ENCODE data around the gene LRTM2.

LRTM2 gene

GRCh38 chr12:1882405-1882804, 62.0 kb downstream of the LRTM2 start:
- no peak overlapping the region for H3K9ac ChIP-seq (ENCODE audit: low read depth, low read length, poor library complexity)
- no peak overlapping the region for H2AK5ac ChIP-seq (ENCODE audit: low read depth, low read length)
- H3K79me1 ChIP-seq (ENCODE audit: low read depth, low read length): no peaks in the 10 kb centered on the region
- H3K36me3 ChIP-seq (replicated peaks in 1 of 2; ENCODE audit: control insufficient read depth in 2 of 2, insufficient read depth in 2 of 2, low read length in 2 of 2): no peaks in the 10 kb centered on the region
- H2BK5ac ChIP-seq (ENCODE audit: low read length): no peak overlapping the region
- DNase-seq (ENCODE audit: low spot score): no peak
- H3K14ac ChIP-seq (ENCODE audit: low read length): no peak overlapping the region
- H2AFZ ChIP-seq (ENCODE audit: low read length): no peak overlapping the region
- WGBS, 2 donors (ENCODE audit: extremely low coverage in 2 of 2, insufficient read length in 2 of 2, insufficient replicate concordance in 1 of 2): no CpG with 5 or more reads among the region's 8 CpGs
- H3K18ac ChIP-seq (ENCODE audit: low read length): no peak overlapping the region
- no peak overlapping the region for H2BK120ac ChIP-seq (ENCODE audit: low read depth, low read length)
- no peak overlapping the region for H2BK15ac ChIP-seq (ENCODE audit: low read length)
- H4K91ac ChIP-seq (ENCODE audit: low read depth, low read length, poor library complexity): no peak overlapping the region
- H3K4me1 ChIP-seq (ENCODE audit: control insufficient read depth in 2 of 2, insufficient read depth in 1 of 2, low read depth in 1 of 2, low read length in 2 of 2): no peaks in the 10 kb centered on the region
- no peaks in the 10 kb centered on the region for H3K9me3 ChIP-seq (replicated peaks in 1 of 2; ENCODE audit: control insufficient read depth in 2 of 2, insufficient read depth in 1 of 2, low read depth in 1 of 2, low read length in 2 of 2)
- H3K23ac ChIP-seq (ENCODE audit: low read depth, low read length, poor library complexity): no peak overlapping the region
- no peak overlapping the region for H3K4me2 ChIP-seq (ENCODE audit: insufficient read depth, low read length, poor library complexity, severe bottlenecking)
- H3K4me3 ChIP-seq (ENCODE audit: low read length in 2 of 2): no peak overlapping the region
- no peak overlapping the region for H2BK12ac ChIP-seq (ENCODE audit: low read length)
- H4K8ac ChIP-seq (ENCODE audit: low read depth, low read length): no peak overlapping the region
- H3K4ac ChIP-seq (ENCODE audit: low read length): no peak overlapping the region
- H3K27me3 ChIP-seq (ENCODE audit: control insufficient read depth in 3 of 3, insufficient read depth in 3 of 3, low read depth in 1 of 3, low read length in 3 of 3): peaks cover 0 to 18% (median 0%) of the 10 kb centered on the region in 3 experiments
- H3K27ac ChIP-seq (replicated peaks; ENCODE audit: low read length): no peak overlapping the region

GRCh38 chr12:1882850-1883470, 62.6 kb downstream of the LRTM2 start:
- H2AFZ ChIP-seq (ENCODE audit: low read length): no peak overlapping the region
- H3K27ac ChIP-seq (replicated peaks; ENCODE audit: low read length): no peak overlapping the region
- no peak overlapping the region for H3K4me3 ChIP-seq (ENCODE audit: low read length in 2 of 2)
- H2BK5ac ChIP-seq (ENCODE audit: low read length): no peak overlapping the region
- DNase-seq (ENCODE audit: low spot score): no peak
- peaks cover 0 to 17% (median 0%) of the 10 kb centered on the region in 3 experiments for H3K27me3 ChIP-seq (ENCODE audit: control insufficient read depth in 3 of 3, insufficient read depth in 3 of 3, low read depth in 1 of 3, low read length in 3 of 3)
- H2BK15ac ChIP-seq (ENCODE audit: low read length): no peak overlapping the region
- H3K23ac ChIP-seq (ENCODE audit: low read depth, low read length, poor library complexity): no peak overlapping the region
- H4K91ac ChIP-seq (ENCODE audit: low read depth, low read length, poor library complexity): no peak overlapping the region
- H2BK120ac ChIP-seq (ENCODE audit: low read depth, low read length): no peak overlapping the region
- H3K79me1 ChIP-seq (ENCODE audit: low read depth, low read length): no peaks in the 10 kb centered on the region
- no peak overlapping the region for H3K14ac ChIP-seq (ENCODE audit: low read length)
- no peak overlapping the region for H3K18ac ChIP-seq (ENCODE audit: low read length)
- H3K4me1 ChIP-seq (ENCODE audit: control insufficient read depth in 2 of 2, insufficient read depth in 1 of 2, low read depth in 1 of 2, low read length in 2 of 2): no peaks in the 10 kb centered on the region
- no peaks in the 10 kb centered on the region for H3K36me3 ChIP-seq (replicated peaks in 1 of 2; ENCODE audit: control insufficient read depth in 2 of 2, insufficient read depth in 2 of 2, low read length in 2 of 2)
- H3K9me3 ChIP-seq (replicated peaks in 1 of 2; ENCODE audit: control insufficient read depth in 2 of 2, insufficient read depth in 1 of 2, low read depth in 1 of 2, low read length in 2 of 2): no peaks in the 10 kb centered on the region
- no peak overlapping the region for H3K4me2 ChIP-seq (ENCODE audit: insufficient read depth, low read length, poor library complexity, severe bottlenecking)
- H4K8ac ChIP-seq (ENCODE audit: low read depth, low read length): no peak overlapping the region
- no peak overlapping the region for H2BK12ac ChIP-seq (ENCODE audit: low read length)
- no peak overlapping the region for H2AK5ac ChIP-seq (ENCODE audit: low read depth, low read length)
- WGBS, 2 donors (ENCODE audit: extremely low coverage in 2 of 2, insufficient read length in 2 of 2, insufficient replicate concordance in 1 of 2): no CpG with 5 or more reads among the region's 19 CpGs
- no peak overlapping the region for H3K9ac ChIP-seq (ENCODE audit: low read depth, low read length, poor library complexity)
- no peak overlapping the region for H3K4ac ChIP-seq (ENCODE audit: low read length)

- H2BK5ac ChIP-seq (ENCODE audit: low read length): no peak overlapping the region
- no peak overlapping the region for H4K8ac ChIP-seq (ENCODE audit: low read depth, low read length)
- H3K4ac ChIP-seq (ENCODE audit: low read length): no peak overlapping the region
- H3K4me1 ChIP-seq (ENCODE audit: control insufficient read depth in 2 of 2, insufficient read depth in 1 of 2, low read depth in 1 of 2, low read length in 2 of 2): no peaks in the 10 kb centered on the region
- no peak overlapping the region for H2BK15ac ChIP-seq (ENCODE audit: low read length)
- no peak for DNase-seq (ENCODE audit: low spot score)
- H3K9ac ChIP-seq (ENCODE audit: low read depth, low read length, poor library complexity): no peak overlapping the region
- no peak overlapping the region for H3K27ac ChIP-seq (replicated peaks; ENCODE audit: low read length)
- H3K4me3 ChIP-seq (ENCODE audit: low read length in 2 of 2): no peak overlapping the region
- H3K9me3 ChIP-seq (replicated peaks in 1 of 2; ENCODE audit: control insufficient read depth in 2 of 2, insufficient read depth in 1 of 2, low read depth in 1 of 2, low read length in 2 of 2): no peaks in the 10 kb centered on the region
- H3K23ac ChIP-seq (ENCODE audit: low read depth, low read length, poor library complexity): no peak overlapping the region
- H2BK120ac ChIP-seq (ENCODE audit: low read depth, low read length): no peak overlapping the region
- no peak overlapping the region for H3K14ac ChIP-seq (ENCODE audit: low read length)
- H2BK12ac ChIP-seq (ENCODE audit: low read length): no peak overlapping the region
- H3K36me3 ChIP-seq (replicated peaks in 1 of 2; ENCODE audit: control insufficient read depth in 2 of 2, insufficient read depth in 2 of 2, low read length in 2 of 2): no peaks in the 10 kb centered on the region
- no peak overlapping the region for H2AK5ac ChIP-seq (ENCODE audit: low read depth, low read length)
- WGBS, 2 donors (ENCODE audit: extremely low coverage in 2 of 2, insufficient read length in 2 of 2, insufficient replicate concordance in 1 of 2): no CpG with 5 or more reads among the region's 8 CpGs
- no peak overlapping the region for H4K91ac ChIP-seq (ENCODE audit: low read depth, low read length, poor library complexity)
- H2AFZ ChIP-seq (ENCODE audit: low read length): no peak overlapping the region
- no peak overlapping the region for H3K4me2 ChIP-seq (ENCODE audit: insufficient read depth, low read length, poor library complexity, severe bottlenecking)
- H3K79me1 ChIP-seq (ENCODE audit: low read depth, low read length): no peaks in the 10 kb centered on the region
- peaks cover 0 to 17% (median 0%) of the 10 kb centered on the region in 3 experiments for H3K27me3 ChIP-seq (ENCODE audit: control insufficient read depth in 3 of 3, insufficient read depth in 3 of 3, low read depth in 1 of 3, low read length in 3 of 3)
- H3K18ac ChIP-seq (ENCODE audit: low read length): no peak overlapping the region
These were observed 63.1 kb downstream of the LRTM2 start for GRCh38 chr12:1883513-1883912.

- H3K18ac ChIP-seq (ENCODE audit: low read length): no peak overlapping the region
- H3K36me3 ChIP-seq (replicated peaks in 1 of 2; ENCODE audit: control insufficient read depth in 2 of 2, insufficient read depth in 2 of 2, low read length in 2 of 2): no peaks in the 10 kb centered on the region
- no CpG with 5 or more reads among the region's 9 CpGs for WGBS, 2 donors (ENCODE audit: extremely low coverage in 2 of 2, insufficient read length in 2 of 2, insufficient replicate concordance in 1 of 2)
- H2AFZ ChIP-seq (ENCODE audit: low read length): no peak overlapping the region
- H3K9ac ChIP-seq (ENCODE audit: low read depth, low read length, poor library complexity): no peak overlapping the region
- H3K14ac ChIP-seq (ENCODE audit: low read length): no peak overlapping the region
- no peak overlapping the region for H4K91ac ChIP-seq (ENCODE audit: low read depth, low read length, poor library complexity)
- no peak overlapping the region for H3K23ac ChIP-seq (ENCODE audit: low read depth, low read length, poor library complexity)
- no peak overlapping the region for H2BK120ac ChIP-seq (ENCODE audit: low read depth, low read length)
- H3K4me2 ChIP-seq (ENCODE audit: insufficient read depth, low read length, poor library complexity, severe bottlenecking): no peak overlapping the region
- no peak overlapping the region for H3K27ac ChIP-seq (replicated peaks; ENCODE audit: low read length)
- DNase-seq (ENCODE audit: low spot score): no peak
- H3K4me3 ChIP-seq (ENCODE audit: low read length in 2 of 2): no peak overlapping the region
- no peak overlapping the region for H2BK15ac ChIP-seq (ENCODE audit: low read length)
- H3K4ac ChIP-seq (ENCODE audit: low read length): no peak overlapping the region
- H3K27me3 ChIP-seq (ENCODE audit: control insufficient read depth in 3 of 3, insufficient read depth in 3 of 3, low read depth in 1 of 3, low read length in 3 of 3): peaks cover 0 to 17% (median 0%) of the 10 kb centered on the region in 3 experiments
- no peak overlapping the region for H4K8ac ChIP-seq (ENCODE audit: low read depth, low read length)
- no peaks in the 10 kb centered on the region for H3K79me1 ChIP-seq (ENCODE audit: low read depth, low read length)
- no peak overlapping the region for H2AK5ac ChIP-seq (ENCODE audit: low read depth, low read length)
- no peaks in the 10 kb centered on the region for H3K9me3 ChIP-seq (replicated peaks in 1 of 2; ENCODE audit: control insufficient read depth in 2 of 2, insufficient read depth in 1 of 2, low read depth in 1 of 2, low read length in 2 of 2)
- H3K4me1 ChIP-seq (ENCODE audit: control insufficient read depth in 2 of 2, insufficient read depth in 1 of 2, low read depth in 1 of 2, low read length in 2 of 2): no peaks in the 10 kb centered on the region
- H2BK5ac ChIP-seq (ENCODE audit: low read length): no peak overlapping the region
- no peak overlapping the region for H2BK12ac ChIP-seq (ENCODE audit: low read length)
These were observed 64.3 kb downstream of the LRTM2 start for GRCh38 chr12:1884651-1885050.
